PC-9 (cell line): ENCODE measurements around the gene CDH22.

Experiments
- CTCF ChIP-seq: fragments of 200-600 bp; sonication (generic); conservative IDR thresholded peaks from 2 replicates; pipeline ENCODE4 v1.6.1; 2017; ENCODE audit warnings: mixed run types, antibody characterized with exemption, mild to moderate bottlenecking, moderate library complexity
- EZH2 ChIP-seq: fragments of 200-600 bp; sonication (generic); IDR thresholded peaks from 2 replicates; pipeline ENCODE4 v1.8.0; 2017; ENCODE audit warnings: antibody characterized with exemption, low read depth

GRCh38 chr20:46194409-46194808, 113.9 kb downstream of the CDH22 start:
- TF ChIP-seq CTCF (no peak), EZH2 (no peak)
